NT2/D1 (cell line): ENCODE measurements around the gene MYG1.

Experiments used
- YY1 ChIP-seq: IDR thresholded peaks from 2 replicates; pipeline ENCODE4 v1.6.1; 2011; ENCODE audit not compliant: insufficient read length, insufficient read depth
- ZNF274 ChIP-seq: IDR thresholded peaks from 2 replicates; pipeline ENCODE4 v1.6.1; 2011; ENCODE audit warnings: mild to moderate bottlenecking, low read depth, low read length

- TF ChIP-seq ZNF274 (no peak), YY1 (no peak)
Observed at GRCh38 chr12:53343969-53344368, 44.5 kb downstream of the MYG1 start.
